Measurements from ENCODE around the gene ERBB2. TPM values are rescaled to one million over a fixed set of nuclear protein-coding genes. Genes with fewer than 3 reads are reported as not detected.
"Not testable (repeated sequence)": the region's sequence is repeated elsewhere in the genome, so short reads cannot be mapped to it uniquely, and the experiment has no call there.

ERBB2 gene
- total RNA-seq, 1 donor from 2014 or later: 118 TPM

- ATAC-seq: not testable (repeated sequence)
Measured at GRCh38 chr17:39764171-39764570, 64.3 kb downstream of the ERBB2 start.

DNA sequence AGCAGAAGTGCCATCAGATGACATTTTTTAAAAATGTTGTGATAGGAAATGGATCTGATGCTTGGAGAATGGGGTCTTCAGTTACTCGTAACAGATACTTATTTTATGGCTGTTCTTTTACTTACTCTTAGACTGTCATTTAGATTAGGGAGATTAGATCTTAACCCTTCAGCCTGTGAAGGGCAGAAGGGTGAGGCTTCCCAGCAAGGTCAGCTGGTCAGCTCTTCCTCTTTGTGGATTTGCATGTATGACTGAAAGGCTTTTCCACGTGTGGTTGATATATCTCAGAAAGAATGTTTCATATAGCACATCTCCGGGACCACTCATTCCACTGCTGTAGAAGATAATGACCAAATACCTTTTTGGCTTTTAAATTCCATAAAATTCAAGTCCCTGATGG lies 65.3 kb downstream of the ERBB2 start:
- no peak for ATAC-seq

DNA sequence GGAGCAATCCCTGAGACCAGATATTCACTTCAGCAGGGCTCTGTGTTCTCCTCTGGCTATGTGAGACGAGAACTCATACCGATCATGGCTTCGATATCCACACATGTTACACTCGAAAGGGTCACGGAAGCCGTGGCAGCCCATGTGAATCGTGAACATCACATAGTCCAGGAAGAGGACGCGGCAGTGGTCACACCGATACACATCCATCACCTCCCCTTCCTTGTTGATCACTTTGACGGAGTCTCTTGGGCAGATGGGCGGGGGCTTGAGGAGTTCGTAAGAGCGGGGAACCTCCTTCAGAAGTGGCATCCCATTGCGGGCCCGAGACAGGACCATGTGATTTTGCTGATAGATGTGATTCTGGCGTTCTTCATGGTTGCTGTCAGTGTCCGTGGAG lies 65.9 kb downstream of the ERBB2 start:
- ATAC-seq: no peak

DNA sequence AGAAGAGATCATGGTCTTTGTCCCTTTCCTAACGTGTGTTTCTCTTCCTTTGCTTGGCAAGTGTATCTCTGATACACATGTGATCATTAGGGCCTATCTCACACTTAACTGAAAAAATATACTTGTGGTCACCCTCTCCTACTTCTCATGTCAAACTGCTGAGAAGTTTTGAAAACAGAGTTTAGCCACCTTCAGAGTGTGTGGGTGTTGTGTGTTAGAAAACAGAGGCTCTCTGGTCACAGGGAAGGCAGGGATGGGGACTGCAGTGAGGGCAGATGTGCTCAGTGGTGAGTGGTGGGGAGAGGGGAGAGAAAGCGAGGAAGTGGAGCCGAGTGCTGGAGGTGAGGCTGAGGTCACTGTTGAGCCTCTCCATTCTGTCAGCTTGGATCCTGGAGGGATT lies 67.3 kb downstream of the ERBB2 start:
- ATAC-seq: no peak

GRCh38 chr17:39769974-39770587 lies 70.2 kb downstream of the ERBB2 start:
- ATAC-seq: peak; percentile 76

GRCh38 chr17:39772415-39772814 lies 72.6 kb downstream of the ERBB2 start:
- no peak for ATAC-seq

DNA sequence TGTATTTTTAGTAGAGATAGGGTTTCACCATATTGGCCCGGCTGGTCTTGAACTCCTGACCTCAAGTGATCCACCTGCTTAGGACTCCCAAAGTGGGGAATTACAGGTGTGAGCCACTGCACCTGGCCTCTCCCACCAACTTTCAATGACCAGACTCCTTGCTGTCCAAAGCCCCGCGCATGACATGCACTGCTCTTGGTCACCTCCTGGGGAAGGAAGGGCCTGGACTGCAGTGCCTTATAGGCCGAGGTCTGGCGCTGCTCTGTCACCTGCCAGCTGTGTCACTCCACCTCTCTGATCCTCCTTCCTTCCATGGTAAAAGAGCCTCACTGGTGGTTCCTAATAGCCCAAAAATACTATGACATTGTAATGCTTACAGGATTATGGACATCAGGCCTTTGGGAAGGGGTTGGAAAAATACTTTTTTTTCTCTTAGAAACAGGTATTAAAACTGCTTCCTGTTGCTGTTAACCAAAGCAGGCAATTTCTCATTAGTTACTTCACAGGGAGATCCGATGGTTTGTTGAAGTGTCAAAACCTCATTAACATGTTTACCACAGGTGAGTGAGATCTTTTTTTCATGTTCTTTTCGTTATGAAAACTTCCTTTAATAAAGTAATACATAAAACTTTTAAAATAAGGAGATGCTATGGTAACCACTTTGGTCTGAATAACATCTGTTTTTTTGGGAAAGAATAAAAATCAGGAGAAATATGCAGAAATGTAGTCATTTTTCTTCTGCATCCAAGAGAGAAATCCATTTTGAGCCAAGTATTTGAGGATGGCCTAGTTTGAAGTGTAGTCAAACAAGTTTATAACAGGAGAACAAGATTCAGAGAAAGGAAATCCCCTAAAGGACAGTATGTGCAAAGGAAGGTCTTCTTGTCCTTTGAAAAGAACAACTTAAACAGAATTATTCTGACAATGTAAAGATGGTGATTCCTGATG lies 73.4 kb downstream of the ERBB2 start:
- ATAC-seq: no peak

DNA sequence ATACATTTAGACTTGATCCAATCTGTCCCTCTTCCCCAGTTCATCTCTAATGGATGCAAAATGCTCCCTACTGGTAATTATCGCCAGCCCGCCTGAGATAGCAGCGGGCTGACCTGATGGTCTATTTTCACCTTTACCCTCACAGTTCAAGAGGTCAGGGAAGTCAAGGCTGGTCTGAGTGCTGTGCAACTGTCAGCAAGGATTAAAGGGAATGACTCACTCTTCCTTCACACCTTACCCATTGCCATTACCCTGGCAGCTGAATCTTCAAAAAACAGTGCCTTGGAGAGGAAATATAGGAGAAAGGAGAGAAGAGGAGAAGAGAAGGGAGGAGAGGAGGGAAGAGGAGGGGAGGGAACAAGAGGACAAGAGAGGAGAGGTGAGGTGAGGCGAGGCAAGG lies 74.2 kb downstream of the ERBB2 start:
- peak; percentile 31 for ATAC-seq

DNA sequence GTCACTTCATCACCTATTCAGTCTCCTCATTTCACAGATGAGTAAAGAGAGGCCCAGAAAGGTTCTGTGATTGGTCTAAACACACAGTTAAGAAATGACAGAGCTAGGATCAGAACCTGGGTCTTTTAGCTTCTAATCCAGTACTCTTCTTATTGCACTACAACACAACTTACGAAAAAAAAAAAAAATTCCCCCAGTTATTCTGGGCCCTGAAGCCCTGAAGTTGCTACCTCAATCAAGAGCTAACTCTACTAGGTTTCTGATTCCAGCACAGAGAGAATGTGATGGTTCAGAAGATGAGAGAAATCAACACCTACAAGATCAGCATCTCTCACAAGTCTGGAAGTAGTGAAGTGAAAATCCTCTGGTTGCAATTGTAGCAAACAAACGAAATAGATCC lies 75.2 kb downstream of the ERBB2 start:
- no peak for ATAC-seq

DNA sequence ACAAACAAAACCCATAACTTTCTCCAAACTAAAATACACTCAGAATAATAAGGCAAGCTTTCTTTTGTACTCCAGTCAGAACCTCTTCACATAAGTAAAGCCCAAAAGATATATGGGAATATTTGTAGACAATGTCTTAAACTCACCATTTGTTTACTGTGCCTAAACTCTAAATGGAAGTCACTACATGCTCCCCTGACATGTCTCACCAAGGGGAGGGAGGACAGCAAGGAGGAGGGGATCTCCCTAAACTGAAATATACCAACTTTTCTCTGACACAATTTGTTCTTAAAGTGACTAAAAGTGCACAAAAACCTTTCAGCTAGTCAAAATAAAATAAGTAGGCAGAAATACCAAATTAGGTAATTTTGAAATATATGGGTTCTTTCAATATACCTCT lies 76.4 kb downstream of the ERBB2 start:
- ATAC-seq: no peak

- no peak for ATAC-seq
Measured at GRCh38 chr17:39777534-39778365, 77.9 kb downstream of the ERBB2 start.

Other genes with a start within 250 kb of the ERBB2 start
- gene MED1, start 248.8 kb upstream of the ERBB2 start, total RNA-seq: 18.7 TPM
- gene CDK12, start 238.6 kb upstream of the ERBB2 start, total RNA-seq: 34.4 TPM
- not detected for gene NEUROD2, start 92.1 kb upstream of the ERBB2 start, total RNA-seq
- gene PPP1R1B, start 73.1 kb upstream of the ERBB2 start, total RNA-seq: 1.6 TPM
- 28.0 TPM for gene STARD3, start 62.9 kb upstream of the ERBB2 start, total RNA-seq
- 0.40 TPM for gene TCAP, start 34.7 kb upstream of the ERBB2 start, total RNA-seq
- 1.1 TPM for gene PNMT, start 31.6 kb upstream of the ERBB2 start, total RNA-seq
- gene PGAP3, start 12.0 kb upstream of the ERBB2 start, total RNA-seq: 22.4 TPM
- 44.3 TPM for gene MIEN1, start 30.5 kb downstream of the ERBB2 start, total RNA-seq
- gene GRB7, start 37.9 kb downstream of the ERBB2 start, total RNA-seq: 45.3 TPM
- gene IKZF3, start 164.2 kb downstream of the ERBB2 start, total RNA-seq: 1.1 TPM
- gene ZPBP2, start 168.1 kb downstream of the ERBB2 start, total RNA-seq: not detected
- 1.6 TPM for gene GSDMB, start 218.6 kb downstream of the ERBB2 start, total RNA-seq
- gene ORMDL3, start 227.5 kb downstream of the ERBB2 start, total RNA-seq: 18.5 TPM
- gene LRRC3C, start 227.7 kb downstream of the ERBB2 start, total RNA-seq: not detected

Data from esophagus mucosa (tissue), 1 donor.